ENCODE measurements around the gene PALMD.
A peak's percentile ranks its signal among the peaks of the same experiment; 100 is the strongest.

Gene PALMD

GRCh38 chr1:99727575-99728185 is 81.8 kb downstream of the PALMD start:
- TF ChIP-seq USF1 (IDR thresholded peaks at IDR 0.05) (no peak), FOXM1 (IDR thresholded peaks at IDR 0.05; ENCODE audit: borderline replicate concordance, low read depth) (no peak), TEAD4 (IDR thresholded peaks at IDR 0.05) (no peak), MAX (IDR thresholded peaks at IDR 0.05) (peak; percentile 18; the same call in 1 of the 2 replicates), EP300 (IDR thresholded peaks at IDR 0.05; ENCODE audit: borderline replicate concordance) (peak; percentile 25; the same call in 1 of the 2 replicates), YY1 (IDR thresholded peaks at IDR 0.05; ENCODE audit: low read depth) (no peak), RAD21 (IDR thresholded peaks at IDR 0.05; ENCODE audit: low read depth) (no peak), CREB1 (IDR thresholded peaks at IDR 0.05; ENCODE audit: low read depth) (no peak), TAF1 (IDR thresholded peaks at IDR 0.05; ENCODE audit: low read depth) (no peak), EGR1 (IDR thresholded peaks at IDR 0.05) (no peak)

- TF ChIP-seq NFIC (IDR thresholded peaks at IDR 0.05) = no peak
- TF ChIP-seq USF1 (IDR thresholded peaks at IDR 0.05) = no peak
- no peak for TF ChIP-seq MAX (IDR thresholded peaks at IDR 0.05)
- no peak for TF ChIP-seq CREB1 (IDR thresholded peaks at IDR 0.05; ENCODE audit: low read depth)
- TF ChIP-seq TEAD4 (IDR thresholded peaks at IDR 0.05) = no peak
- no peak for TF ChIP-seq FOXM1 (IDR thresholded peaks at IDR 0.05; ENCODE audit: borderline replicate concordance, low read depth)
- TF ChIP-seq YY1 (IDR thresholded peaks at IDR 0.05; ENCODE audit: low read depth) = no peak
Observed at GRCh38 chr1:99728494-99729235, 82.8 kb downstream of the PALMD start.

GRCh38 chr1:99731384-99731783 is 85.5 kb downstream of the PALMD start:
- TF ChIP-seq TEAD4 (IDR thresholded peaks at IDR 0.05) (peak; percentile 43; the same call in 1 of the 2 replicates), CEBPB (IDR thresholded peaks at IDR 0.05) (no peak), YY1 (IDR thresholded peaks at IDR 0.05; ENCODE audit: low read depth) (no peak), NFIC (IDR thresholded peaks at IDR 0.05) (peak; percentile 57), MAX (IDR thresholded peaks at IDR 0.05) (no peak), ZBTB7A (IDR thresholded peaks at IDR 0.05; ENCODE audit: low read depth) (no peak), EP300 (IDR thresholded peaks at IDR 0.05; ENCODE audit: borderline replicate concordance) (peak; percentile 50; the same call in 1 of the 2 replicates), TAF1 (IDR thresholded peaks at IDR 0.05; ENCODE audit: low read depth) (no peak), USF1 (IDR thresholded peaks at IDR 0.05) (no peak), TCF12 (IDR thresholded peaks at IDR 0.05; ENCODE audit: low read depth) (no peak)

- TF ChIP-seq USF1 (IDR thresholded peaks at IDR 0.05) = no peak
- no peak for TF ChIP-seq TEAD4 (IDR thresholded peaks at IDR 0.05)
- no peak for TF ChIP-seq CREB1 (IDR thresholded peaks at IDR 0.05; ENCODE audit: low read depth)
- no peak for TF ChIP-seq TAF1 (IDR thresholded peaks at IDR 0.05; ENCODE audit: low read depth)
- no peak for TF ChIP-seq EGR1 (IDR thresholded peaks at IDR 0.05)
- no peak for TF ChIP-seq MAX (IDR thresholded peaks at IDR 0.05)
- TF ChIP-seq RAD21 (IDR thresholded peaks at IDR 0.05; ENCODE audit: low read depth) = no peak
- no peak for TF ChIP-seq CEBPB (IDR thresholded peaks at IDR 0.05)
- no peak for TF ChIP-seq ZBTB7A (IDR thresholded peaks at IDR 0.05; ENCODE audit: low read depth)
- no peak for TF ChIP-seq TCF12 (IDR thresholded peaks at IDR 0.05; ENCODE audit: low read depth)
Observed at GRCh38 chr1:99735852-99736251, 89.9 kb downstream of the PALMD start.

GRCh38 chr1:99737016-99737415 is 91.1 kb downstream of the PALMD start:
- TF ChIP-seq RAD21 (IDR thresholded peaks at IDR 0.05; ENCODE audit: low read depth) (peak; percentile 81), YY1 (IDR thresholded peaks at IDR 0.05; ENCODE audit: low read depth) (no peak), EP300 (IDR thresholded peaks at IDR 0.05; ENCODE audit: borderline replicate concordance) (no peak)

GRCh38 chr1:99738858-99739465 is 93.0 kb downstream of the PALMD start:
- no peak for TF ChIP-seq ZBTB7A (IDR thresholded peaks at IDR 0.05; ENCODE audit: low read depth)

- TF ChIP-seq CREB1 (IDR thresholded peaks at IDR 0.05; ENCODE audit: low read depth) = no peak
- no peak for TF ChIP-seq MAX (IDR thresholded peaks at IDR 0.05)
- no peak for TF ChIP-seq RAD21 (IDR thresholded peaks at IDR 0.05; ENCODE audit: low read depth)
- no peak for TF ChIP-seq TAF1 (IDR thresholded peaks at IDR 0.05; ENCODE audit: low read depth)
- no peak for TF ChIP-seq NFIC (IDR thresholded peaks at IDR 0.05)
- TF ChIP-seq REST (IDR thresholded peaks at IDR 0.05; ENCODE audit: low read depth) = no peak
- TF ChIP-seq EGR1 (IDR thresholded peaks at IDR 0.05) = no peak
- TF ChIP-seq YY1 (IDR thresholded peaks at IDR 0.05; ENCODE audit: low read depth) = no peak
- no peak for TF ChIP-seq FOXM1 (IDR thresholded peaks at IDR 0.05; ENCODE audit: borderline replicate concordance, low read depth)
Observed at GRCh38 chr1:99740141-99740540, 94.2 kb downstream of the PALMD start.
